Measurements from ENCODE around the gene NHSL1. TPM values are rescaled to one million over a fixed set of nuclear protein-coding genes. Genes with fewer than 3 reads are reported as not detected.

The NHSL1 gene
- polyA plus RNA-seq, 4 donors = 10.3 to 12.6 (median 11.0) TPM

GRCh38 chr6:138377844-138378243, 121.5 kb downstream of the NHSL1 start, which contains the start of gene SMIM28:
Gene SMIM28, plus strand, starts transcription at chr6:138377905. Its CDS starts 168 bp downstream, at chr6:138378073.
- DNase-seq (ENCODE audit: low read depth in 4 of 4, low spot score in 3 of 4) = no peak

DNA sequence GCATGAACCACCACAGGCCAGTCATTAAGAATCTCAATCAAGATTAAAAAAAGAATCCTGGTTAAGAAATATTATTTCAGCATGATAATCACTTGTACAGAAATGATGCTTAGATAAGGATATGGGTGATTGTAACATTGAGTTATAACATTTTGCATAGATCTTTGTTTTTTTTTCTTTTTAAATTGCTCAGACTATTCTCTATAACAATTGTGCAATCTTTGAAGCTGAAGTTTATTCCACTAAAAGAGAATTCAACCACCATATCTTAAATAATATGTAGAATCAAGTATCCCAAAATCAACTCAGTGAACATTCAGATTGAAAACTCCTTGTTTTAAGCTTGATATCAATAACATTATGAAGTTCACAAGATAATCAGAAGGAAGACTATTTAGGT, 122.3 kb downstream of the NHSL1 start:
- DNase-seq (ENCODE audit: low read depth in 4 of 4, low spot score in 3 of 4) = no peak

DNA sequence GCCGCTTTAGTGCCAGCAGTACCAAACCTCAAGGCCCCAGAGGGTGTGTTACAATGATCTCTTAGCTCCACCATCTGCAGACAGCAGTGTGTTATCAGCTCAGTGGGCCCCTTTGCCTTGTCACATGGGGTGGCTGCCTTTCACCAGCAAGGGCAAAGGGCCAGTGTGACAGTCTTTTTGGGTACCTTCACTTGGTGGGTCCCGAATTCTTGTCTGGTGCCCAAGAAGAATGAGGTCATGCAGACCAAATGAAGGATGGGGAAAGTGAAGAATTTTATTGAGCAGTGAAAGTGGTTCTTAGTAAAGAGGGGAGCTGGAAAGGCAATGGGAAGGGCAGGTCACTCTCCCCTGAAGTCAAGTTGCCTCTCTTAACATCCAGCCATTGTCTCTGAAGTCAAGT, 124.5 kb downstream of the NHSL1 start:
- no peak for DNase-seq (ENCODE audit: low read depth in 4 of 4, low spot score in 3 of 4)

DNA sequence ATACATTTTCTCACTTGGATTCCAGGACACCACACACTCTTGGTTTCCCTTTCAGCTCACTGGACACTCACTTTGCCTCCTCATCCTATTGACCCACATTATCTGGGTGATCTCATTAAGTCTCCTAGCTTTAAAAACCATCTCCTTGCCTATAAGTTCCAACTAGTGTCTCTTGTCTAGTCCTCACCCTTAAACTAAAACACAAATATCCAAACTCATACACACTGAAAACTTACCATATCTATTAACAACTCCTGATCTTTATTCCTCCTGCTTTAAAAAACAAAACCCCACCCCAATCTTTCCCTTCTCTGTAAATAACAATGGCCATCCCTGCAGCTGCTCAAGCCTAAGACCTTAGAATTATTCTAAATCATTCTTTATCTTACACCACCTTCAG, 125.1 kb downstream of the NHSL1 start:
- DNase-seq (ENCODE audit: low read depth in 4 of 4, low spot score in 3 of 4) = no peak

- no peak for DNase-seq (ENCODE audit: low read depth in 4 of 4, low spot score in 3 of 4)
Measured at GRCh38 chr6:138372711-138373463, 126.4 kb downstream of the NHSL1 start.

Other genes with a start within 250 kb of the NHSL1 start
- gene SMIM28, start 121.6 kb downstream of the NHSL1 start, polyA plus RNA-seq (ENCODE audit: insufficient read length in 4 of 4) = under 1 TPM in 2 of 4 donors, not detected in 2; 0.12 to 0.24 TPM
- 10 to 100 TPM; 59.3 to 68.5 (median 62.1) TPM for gene HEBP2, start 95.3 kb downstream of the NHSL1 start, polyA plus RNA-seq (ENCODE audit: insufficient read length in 4 of 4)